ENCODE data around the gene THRAP3. TPM values are rescaled to one million over a fixed set of nuclear protein-coding genes. Genes with fewer than 3 reads are reported as not detected.

Gene THRAP3
- total RNA-seq, 5 donors from 2014 or later (not counting 1 experiment from before 2014, with no cell fraction given): 75.2 to 111 (median 101) TPM

DNA sequence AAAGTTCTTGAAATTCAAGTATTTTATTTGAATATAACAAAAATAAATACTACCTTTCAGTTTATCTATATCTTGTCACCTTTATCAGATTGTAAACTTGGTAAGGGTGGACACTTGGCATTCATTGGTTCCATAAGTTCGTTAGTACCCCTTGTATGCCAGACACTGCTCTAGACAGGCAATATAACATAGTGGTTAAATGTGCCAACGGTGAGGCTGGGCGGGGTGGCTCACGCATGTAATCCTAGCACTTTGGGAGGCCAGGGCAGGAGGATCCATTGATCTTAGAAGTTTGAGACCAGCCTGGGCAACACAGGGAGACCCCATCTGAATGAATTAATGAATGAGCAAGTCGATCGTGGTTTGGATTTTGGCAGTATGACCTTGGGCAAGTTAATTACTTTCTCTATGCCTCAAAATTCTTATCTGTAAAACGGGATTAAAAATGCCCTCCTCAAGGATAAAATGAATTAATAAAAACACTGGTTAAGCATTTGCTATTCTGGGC is 55.6 kb downstream of the THRAP3 start:
- Mint-ChIP-seq H3K9me3 (no peaks in the 10 kb centered on the region), H3K4me1 (peaks cover 15 to 25% (median 24%) of the 10 kb centered on the region in 3 donors), H3K4me3 (no peak overlapping the region), H3K27me3 (no peaks in the 10 kb centered on the region), H3K27ac (peak overlapping the region; percentile 65 to 83), H3K36me3 (peaks cover 14% of the 10 kb centered on the region)
- H3K9me3 ChIP-seq: no peaks in the 10 kb centered on the region
- ChIA-PET CTCF (interaction anchor here (0.6 to 1.3 kb wide), 5 partner anchors 13 to 43 kb away, joined by 3 to 11 read pairs (median 3); no protein-coding TSS in a partner anchor), POLR2A (interaction anchor here in 1 of 2 donors (1.4 kb wide), 1 partner anchor 10 kb away, joined by 3 read pairs; no protein-coding TSS in a partner anchor)
- H3K27me3 ChIP-seq (replicated peaks in 1 of 2; ENCODE audit: control insufficient read depth in 2 of 2, extremely low read depth in 1 of 2, insufficient read depth in 2 of 2, low read length in 1 of 2): no peaks in the 10 kb centered on the region
- peak overlapping the region; percentile 1 for H3K27ac ChIP-seq (ENCODE audit: low read length)
- WGBS (ENCODE audit: insufficient coverage): 93% methylated on average over 4 of the region's 7 CpGs
- DNase-seq: no peak
- no peaks in the 10 kb centered on the region for H3K4me1 ChIP-seq (ENCODE audit: control insufficient read depth in 1 of 2, extremely low read depth in 1 of 2, insufficient read depth in 2 of 2, low read length in 2 of 2)
- H3K4me3 ChIP-seq (ENCODE audit: control insufficient read depth in 1 of 2, extremely low read depth in 1 of 2, low read length in 1 of 2): no peak overlapping the region
- H3K36me3 ChIP-seq (ENCODE audit: control insufficient read depth in 2 of 2, extremely low read depth in 1 of 2, insufficient read depth in 1 of 2, low read length in 1 of 2): peaks cover 0 to 31% of the 10 kb centered on the region in 2 donors
- ATAC-seq (replicated peaks in 1 of 4): no peak

DNA sequence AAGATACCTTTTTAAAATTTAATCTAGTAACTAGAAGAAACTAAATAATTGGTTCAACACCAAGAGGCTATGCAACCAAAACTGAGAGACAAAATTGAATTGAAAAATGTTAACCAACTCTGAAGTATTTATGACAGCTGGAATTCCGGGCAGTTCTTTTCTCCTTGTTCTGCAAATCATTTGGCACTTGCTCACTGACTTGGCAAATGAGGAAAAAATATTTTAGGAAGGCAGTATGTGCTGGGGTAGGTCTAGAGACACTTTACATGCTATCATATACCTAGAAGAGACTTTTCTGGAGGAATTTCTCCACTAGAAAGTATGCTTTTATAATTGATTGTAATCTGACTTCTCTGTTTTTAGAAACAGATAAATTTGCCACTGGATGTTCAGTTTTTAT is 59.8 kb downstream of the THRAP3 start:
- no peaks in the 10 kb centered on the region for H3K9me3 Mint-ChIP-seq
- peaks cover 37% of the 10 kb centered on the region for H3K36me3 Mint-ChIP-seq
- ChIA-PET CTCF (interaction anchor here in 1 of 2 donors (0.6 kb wide), 1 partner anchor 126 kb away, joined by 3 read pairs; no protein-coding TSS in a partner anchor), POLR2A (no interaction called here)
- Histone ChIP-seq H3K9me3 (no peaks in the 10 kb centered on the region), H3K4me3 (ENCODE audit: control insufficient read depth in 1 of 2, extremely low read depth in 1 of 2, low read length in 1 of 2) (no peak overlapping the region), H3K27me3 (replicated peaks in 1 of 2; ENCODE audit: control insufficient read depth in 2 of 2, extremely low read depth in 1 of 2, insufficient read depth in 2 of 2, low read length in 1 of 2) (no peaks in the 10 kb centered on the region), H3K27ac (ENCODE audit: low read length) (no peak overlapping the region), H3K36me3 (ENCODE audit: control insufficient read depth in 2 of 2, extremely low read depth in 1 of 2, insufficient read depth in 1 of 2, low read length in 1 of 2) (peaks cover 0 to 64% of the 10 kb centered on the region in 2 donors), H3K4me1 (ENCODE audit: control insufficient read depth in 1 of 2, extremely low read depth in 1 of 2, insufficient read depth in 2 of 2, low read length in 2 of 2) (no peaks in the 10 kb centered on the region)
- DNase-seq (no peak), ATAC-seq (replicated peaks in 1 of 4) (no peak)
- H3K27me3 Mint-ChIP-seq: no peaks in the 10 kb centered on the region
- no CpG with 5 or more reads among the region's 1 CpG for WGBS (ENCODE audit: insufficient coverage)
- peaks cover 25 to 35% (median 28%) of the 10 kb centered on the region in 3 donors for H3K4me1 Mint-ChIP-seq
- H3K4me3 Mint-ChIP-seq: no peak overlapping the region
- H3K27ac Mint-ChIP-seq: peak overlapping the region; percentile 59 to 73

DNA sequence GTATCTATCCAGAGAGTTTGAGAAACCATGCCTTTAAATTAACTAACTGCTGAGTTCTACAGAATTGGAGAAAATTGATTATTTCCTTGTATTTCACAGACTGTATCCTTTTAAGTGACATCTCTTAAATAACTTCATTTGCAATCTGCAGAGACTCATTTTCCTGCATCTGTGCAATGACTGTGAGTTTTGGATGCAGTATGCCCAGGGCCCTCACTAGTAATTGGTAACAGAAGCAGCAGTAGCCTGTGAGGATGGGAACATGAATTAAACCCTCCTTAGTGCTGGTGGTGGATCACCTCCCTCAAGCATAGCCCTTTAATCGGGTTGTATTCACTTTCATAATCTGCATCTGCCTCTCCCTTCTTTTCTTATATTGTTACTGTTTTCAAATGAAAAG is 60.3 kb downstream of the THRAP3 start:
- DNase-seq: no peak
- no peak overlapping the region for H3K27ac ChIP-seq (ENCODE audit: low read length)
- Mint-ChIP-seq H3K36me3 (peaks cover 41% of the 10 kb centered on the region), H3K4me3 (no peak overlapping the region), H3K27me3 (no peaks in the 10 kb centered on the region), H3K27ac (peak overlapping the region; percentile 8 to 66), H3K9me3 (no peaks in the 10 kb centered on the region), H3K4me1 (peaks cover 21 to 32% (median 25%) of the 10 kb centered on the region in 3 donors)
- no peak overlapping the region for H3K4me3 ChIP-seq (ENCODE audit: control insufficient read depth in 1 of 2, extremely low read depth in 1 of 2, low read length in 1 of 2)
- H3K4me1 ChIP-seq (ENCODE audit: control insufficient read depth in 1 of 2, extremely low read depth in 1 of 2, insufficient read depth in 2 of 2, low read length in 2 of 2): no peaks in the 10 kb centered on the region
- WGBS (ENCODE audit: insufficient coverage): no CpG with 5 or more reads among the region's 1 CpG
- peaks cover 3 to 68% of the 10 kb centered on the region in 2 donors for H3K36me3 ChIP-seq (ENCODE audit: control insufficient read depth in 2 of 2, extremely low read depth in 1 of 2, insufficient read depth in 1 of 2, low read length in 1 of 2)
- no peaks in the 10 kb centered on the region for H3K27me3 ChIP-seq (replicated peaks in 1 of 2; ENCODE audit: control insufficient read depth in 2 of 2, extremely low read depth in 1 of 2, insufficient read depth in 2 of 2, low read length in 1 of 2)
- H3K9me3 ChIP-seq: no peaks in the 10 kb centered on the region
- ChIA-PET CTCF (no interaction called here), POLR2A (no interaction called here)
- no peak for ATAC-seq (replicated peaks in 1 of 4)

DNA sequence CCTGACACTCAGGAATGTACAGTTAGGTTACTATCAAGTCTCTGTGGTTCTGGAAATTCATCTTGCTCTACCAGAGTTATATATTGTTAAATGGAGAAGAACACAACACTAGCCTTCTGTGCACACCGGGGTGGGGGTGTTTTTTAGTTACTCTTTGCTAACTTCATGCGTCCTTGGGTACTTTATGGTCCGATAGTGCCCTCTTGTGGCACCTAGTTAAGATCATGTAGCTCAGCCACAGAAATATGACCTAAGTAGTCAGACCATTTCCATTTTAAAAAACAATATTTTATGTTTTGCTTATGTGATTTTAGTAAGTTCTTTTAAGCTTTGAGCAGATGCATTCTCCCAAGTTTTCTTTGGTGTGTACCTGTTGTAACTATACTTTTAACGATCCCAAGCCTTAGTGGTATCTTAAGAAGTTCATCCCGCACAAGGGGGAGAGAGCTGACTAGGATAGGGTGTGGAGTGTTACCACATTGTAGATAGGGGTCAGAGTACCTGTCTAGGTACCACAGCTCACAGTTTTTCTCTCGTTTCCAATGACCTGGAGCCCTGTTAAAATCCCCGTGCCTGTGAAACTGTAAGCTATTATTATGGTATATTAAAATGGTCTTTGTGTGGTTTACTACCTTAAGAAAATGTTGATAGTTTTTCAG is 61.3 kb downstream of the THRAP3 start:
- H3K36me3 ChIP-seq (ENCODE audit: control insufficient read depth in 2 of 2, extremely low read depth in 1 of 2, insufficient read depth in 1 of 2, low read length in 1 of 2): peaks cover 8 to 75% of the 10 kb centered on the region in 2 donors
- POLR2A ChIA-PET: interaction anchor here in 1 of 2 donors (0.5 to 0.7 kb wide), 2 partner anchors 135 to 153 kb away, joined by 4 to 5 read pairs; no protein-coding TSS in a partner anchor
- peaks cover 41% of the 10 kb centered on the region for H3K36me3 Mint-ChIP-seq

DNA sequence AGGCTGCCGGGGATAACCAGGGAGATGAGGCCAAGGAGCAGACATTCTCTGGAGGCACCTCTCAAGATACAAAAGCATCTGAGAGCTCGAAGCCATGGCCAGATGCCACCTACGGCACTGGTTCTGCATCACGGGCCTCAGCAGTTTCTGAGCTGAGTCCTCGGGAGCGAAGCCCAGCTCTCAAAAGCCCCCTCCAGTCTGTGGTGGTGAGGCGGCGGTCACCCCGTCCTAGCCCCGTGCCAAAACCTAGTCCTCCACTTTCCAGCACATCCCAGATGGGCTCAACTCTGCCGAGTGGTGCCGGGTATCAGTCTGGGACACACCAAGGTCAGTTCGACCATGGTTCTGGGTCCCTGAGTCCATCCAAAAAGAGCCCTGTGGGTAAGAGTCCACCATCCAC is 62.6 kb downstream of the THRAP3 start:
- POLR2A ChIA-PET: no interaction called here
- no peak overlapping the region for H3K27ac ChIP-seq (ENCODE audit: low read length)

More for the DNA sequence above, 61.3 kb downstream of the THRAP3 start:
- Histone ChIP-seq H3K9me3 (no peaks in the 10 kb centered on the region), H3K27me3 (replicated peaks in 1 of 2; ENCODE audit: control insufficient read depth in 2 of 2, extremely low read depth in 1 of 2, insufficient read depth in 2 of 2, low read length in 1 of 2) (no peaks in the 10 kb centered on the region), H3K27ac (ENCODE audit: low read length) (peak overlapping the region; percentile 2), H3K4me3 (ENCODE audit: control insufficient read depth in 1 of 2, extremely low read depth in 1 of 2, low read length in 1 of 2) (no peak overlapping the region), H3K4me1 (ENCODE audit: control insufficient read depth in 1 of 2, extremely low read depth in 1 of 2, insufficient read depth in 2 of 2, low read length in 2 of 2) (no peaks in the 10 kb centered on the region)
- WGBS (ENCODE audit: insufficient coverage): 100% methylated on average over 3 of the region's 7 CpGs
- H3K27me3 Mint-ChIP-seq: no peaks in the 10 kb centered on the region
- peak; percentile 83 to 94 (median 90) for ATAC-seq (replicated peaks in 1 of 4)
- CTCF ChIA-PET: interaction anchor here (0.6 to 1.7 kb wide), 33 partner anchors 9 to 717 kb away, joined by 3 to 49 read pairs (median 4); partner anchors contain the start of genes EVA1B (in 1 of the 2), MAP7D1 (in 1 of the 2), SH3D21 (in 1 of the 2) and THRAP3 (in 1 of the 2)
- no peak overlapping the region for H3K4me3 Mint-ChIP-seq
- H3K27ac Mint-ChIP-seq: peak overlapping the region; percentile 58 to 69
- DNase-seq: peak in 33 of 35 experiments; percentile 16 to 93 (median 62)
- no peaks in the 10 kb centered on the region for H3K9me3 Mint-ChIP-seq
- H3K4me1 Mint-ChIP-seq: peaks cover 15 to 22% (median 16%) of the 10 kb centered on the region in 3 donors

DNA sequence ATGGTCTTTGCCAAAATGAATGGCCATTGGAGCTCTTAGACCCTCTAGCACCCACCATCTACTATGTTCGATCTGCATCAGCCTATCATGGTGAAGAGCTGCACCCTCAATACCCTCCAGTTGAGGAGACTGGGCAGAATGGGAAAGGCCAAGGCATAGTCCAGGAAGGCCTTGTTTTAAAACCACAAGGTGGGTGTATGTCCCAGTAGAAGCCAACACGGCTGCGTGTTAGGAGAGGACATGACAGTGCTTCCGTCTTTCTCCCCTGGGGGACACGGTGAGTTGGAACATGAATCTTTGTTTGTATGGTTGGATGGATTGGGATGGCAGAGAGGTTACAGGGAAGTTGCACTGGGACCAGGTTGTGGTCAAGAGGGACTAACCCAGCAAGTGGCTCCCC is 63.4 kb downstream of the THRAP3 start:
- WGBS (ENCODE audit: insufficient coverage): 95% methylated on average over 4 of the region's 5 CpGs
- Mint-ChIP-seq H3K9me3 (no peaks in the 10 kb centered on the region), H3K4me1 (peaks cover 11 to 21% (median 19%) of the 10 kb centered on the region in 3 donors)

More for the DNA sequence above, 62.6 kb downstream of the THRAP3 start:
- H3K36me3 ChIP-seq (ENCODE audit: control insufficient read depth in 2 of 2, extremely low read depth in 1 of 2, insufficient read depth in 1 of 2, low read length in 1 of 2): peaks cover 8 to 87% of the 10 kb centered on the region in 2 donors
- CTCF ChIA-PET: interaction anchor here in 1 of 2 donors (0.6 to 1.7 kb wide), 6 partner anchors 9 to 190 kb away, joined by 3 to 16 read pairs (median 4); partner anchors contain the start of gene SH3D21
- no peak for DNase-seq
- H3K27me3 Mint-ChIP-seq: no peaks in the 10 kb centered on the region
- no peak overlapping the region for H3K4me3 ChIP-seq (ENCODE audit: control insufficient read depth in 1 of 2, extremely low read depth in 1 of 2, low read length in 1 of 2)
- H3K36me3 Mint-ChIP-seq: peaks cover 49% of the 10 kb centered on the region
- no peaks in the 10 kb centered on the region for H3K9me3 ChIP-seq
- no peaks in the 10 kb centered on the region for H3K4me1 ChIP-seq (ENCODE audit: control insufficient read depth in 1 of 2, extremely low read depth in 1 of 2, insufficient read depth in 2 of 2, low read length in 2 of 2)
- H3K4me1 Mint-ChIP-seq: peaks cover 12 to 21% (median 19%) of the 10 kb centered on the region in 3 donors
- WGBS (ENCODE audit: insufficient coverage): 99% methylated on average over 10 of the region's 13 CpGs
- no peaks in the 10 kb centered on the region for H3K27me3 ChIP-seq (replicated peaks in 1 of 2; ENCODE audit: control insufficient read depth in 2 of 2, extremely low read depth in 1 of 2, insufficient read depth in 2 of 2, low read length in 1 of 2)
- no peak for ATAC-seq (replicated peaks in 1 of 4)
- H3K27ac Mint-ChIP-seq: no peak overlapping the region
- no peaks in the 10 kb centered on the region for H3K9me3 Mint-ChIP-seq
- no peak overlapping the region for H3K4me3 Mint-ChIP-seq

More for the DNA sequence above, 63.4 kb downstream of the THRAP3 start:
- ATAC-seq (replicated peaks in 1 of 4) (no peak), DNase-seq (no peak)
- Histone ChIP-seq H3K4me1 (ENCODE audit: control insufficient read depth in 1 of 2, extremely low read depth in 1 of 2, insufficient read depth in 2 of 2, low read length in 2 of 2) (no peaks in the 10 kb centered on the region), H3K4me3 (ENCODE audit: control insufficient read depth in 1 of 2, extremely low read depth in 1 of 2, low read length in 1 of 2) (no peak overlapping the region), H3K27ac (ENCODE audit: low read length) (no peak overlapping the region), H3K36me3 (ENCODE audit: control insufficient read depth in 2 of 2, extremely low read depth in 1 of 2, insufficient read depth in 1 of 2, low read length in 1 of 2) (peaks cover 12 to 90% of the 10 kb centered on the region in 2 donors), H3K27me3 (replicated peaks in 1 of 2; ENCODE audit: control insufficient read depth in 2 of 2, extremely low read depth in 1 of 2, insufficient read depth in 2 of 2, low read length in 1 of 2) (no peaks in the 10 kb centered on the region), H3K9me3 (no peaks in the 10 kb centered on the region)
- peaks cover 52% of the 10 kb centered on the region for H3K36me3 Mint-ChIP-seq
- H3K4me3 Mint-ChIP-seq: no peak overlapping the region
- ChIA-PET CTCF (interaction anchor here in 1 of 2 donors (0.5 to 0.9 kb wide), 4 partner anchors 12 to 138 kb away, joined by 3 read pairs; partner anchors contain the start of gene TRAPPC3), POLR2A (interaction anchor here in 1 of 2 donors (0.6 kb wide), 1 partner anchor 110 kb away, joined by 3 read pairs; no protein-coding TSS in a partner anchor)
- H3K27ac Mint-ChIP-seq: no peak overlapping the region
- no peaks in the 10 kb centered on the region for H3K27me3 Mint-ChIP-seq
